Hematopoietic multipotent progenitor cell treated with erythropoietin and hydrocortisone succinate and interleukin-3 and kit ligand, for 17 days (in vitro differentiated cells): ENCODE measurements around the gene RXRA.
A peak's percentile ranks its signal among the peaks of the same experiment; 100 is the strongest.

Source experiments
- DNase-seq: peaks from one replicate; pipeline ENCODE4 v3.0.0-alpha.2; 2015; ENCODE audit warnings: low spot score

The RXRA gene

DNA sequence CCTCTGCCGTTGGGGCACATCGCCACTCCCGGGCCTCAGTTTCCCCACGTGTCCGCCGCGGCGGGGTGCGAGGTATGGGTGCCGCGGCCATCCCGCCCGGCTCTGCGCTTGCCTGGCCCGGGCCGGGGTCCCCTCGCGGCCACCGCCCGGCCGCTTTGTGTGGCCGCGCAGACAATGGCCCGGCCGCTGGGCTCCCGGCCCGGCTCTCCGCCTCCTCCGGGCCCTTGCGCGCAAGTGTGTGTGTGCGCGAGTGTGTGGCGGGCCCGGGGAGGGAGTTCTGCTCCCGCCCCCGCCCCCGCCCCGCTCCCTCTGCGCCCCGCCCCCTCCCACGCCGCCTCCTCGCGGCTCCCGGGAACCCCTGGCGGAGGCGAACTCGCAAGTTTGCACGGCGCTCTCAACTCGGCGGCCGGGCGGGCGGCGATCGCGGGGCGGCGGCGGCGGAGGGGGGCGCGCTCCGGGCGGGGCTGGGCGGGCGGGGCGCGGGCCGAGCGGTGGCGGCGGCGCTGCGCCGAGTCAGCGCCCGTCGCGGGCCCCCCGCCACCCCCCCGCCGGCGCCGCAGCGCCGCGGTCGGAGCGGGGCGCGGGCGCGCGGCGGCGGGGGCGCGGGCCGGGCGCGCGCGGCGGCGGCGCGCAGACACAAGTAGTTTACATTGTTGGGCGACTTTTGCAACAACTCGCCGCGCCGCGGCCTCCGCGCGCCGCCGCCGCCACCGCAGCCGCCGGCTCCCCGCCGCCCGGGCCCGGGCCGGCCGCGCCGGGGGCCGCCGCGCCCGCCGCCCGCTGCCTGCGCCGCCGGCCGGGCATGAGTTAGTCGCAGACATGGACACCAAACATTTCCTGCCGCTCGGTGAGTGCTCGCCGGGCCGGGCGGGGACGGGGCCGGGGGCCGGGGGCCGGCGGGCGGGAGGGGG, at the start of gene RXRA:
Gene RXRA (plus strand): TSS at position 643 of the 911 bp plus-strand sequence. CDS start 177 bp downstream, at position 820.
- DNase-seq, result peak; percentile 83

DNA sequence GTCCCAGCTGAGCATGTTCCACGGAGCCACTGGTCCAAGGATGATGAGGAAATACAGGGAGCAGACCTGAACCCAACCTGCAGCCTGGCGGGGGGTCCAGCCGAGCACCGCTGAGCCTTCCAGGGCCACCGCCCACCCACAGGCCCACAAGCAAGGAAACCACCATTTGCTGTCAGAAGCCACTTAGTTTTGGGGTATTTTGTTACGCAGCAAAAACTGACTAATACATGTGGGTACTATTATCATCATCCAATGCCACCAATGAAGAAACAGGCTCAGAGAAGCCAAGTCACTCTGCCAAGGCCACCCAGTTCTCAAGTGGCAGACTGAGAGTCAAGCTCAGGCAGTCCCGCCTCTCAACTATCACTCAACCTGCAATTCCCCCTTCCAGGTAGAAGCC, 48.0 kb upstream of the RXRA start:
- no peak for DNase-seq

DNA sequence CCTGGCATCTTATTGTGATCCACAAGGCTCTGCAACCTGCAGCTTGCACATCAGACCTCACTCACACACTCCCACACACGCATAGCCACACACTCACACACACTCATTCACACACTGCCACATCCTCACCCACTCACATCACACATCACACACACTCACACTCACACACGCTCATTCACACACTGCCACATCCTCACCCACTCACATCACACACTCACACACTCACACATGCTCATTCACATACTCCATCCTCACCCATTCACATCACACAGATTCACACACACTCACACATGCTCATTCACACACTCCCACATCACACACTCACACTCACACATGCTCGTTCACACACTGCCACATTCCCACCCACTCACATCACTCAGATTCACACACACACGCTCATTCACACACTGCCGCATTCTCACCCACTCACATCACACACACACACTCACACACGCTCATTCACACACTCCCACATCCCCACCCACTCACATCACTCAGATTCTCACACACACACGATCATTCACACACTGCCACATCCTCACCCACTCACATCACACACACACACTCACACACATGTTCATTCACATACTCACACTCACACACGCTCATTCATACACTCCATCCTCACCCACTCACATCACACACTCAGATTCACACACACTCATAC, 47.1 kb upstream of the RXRA start:
- DNase-seq, result no peak

DNA sequence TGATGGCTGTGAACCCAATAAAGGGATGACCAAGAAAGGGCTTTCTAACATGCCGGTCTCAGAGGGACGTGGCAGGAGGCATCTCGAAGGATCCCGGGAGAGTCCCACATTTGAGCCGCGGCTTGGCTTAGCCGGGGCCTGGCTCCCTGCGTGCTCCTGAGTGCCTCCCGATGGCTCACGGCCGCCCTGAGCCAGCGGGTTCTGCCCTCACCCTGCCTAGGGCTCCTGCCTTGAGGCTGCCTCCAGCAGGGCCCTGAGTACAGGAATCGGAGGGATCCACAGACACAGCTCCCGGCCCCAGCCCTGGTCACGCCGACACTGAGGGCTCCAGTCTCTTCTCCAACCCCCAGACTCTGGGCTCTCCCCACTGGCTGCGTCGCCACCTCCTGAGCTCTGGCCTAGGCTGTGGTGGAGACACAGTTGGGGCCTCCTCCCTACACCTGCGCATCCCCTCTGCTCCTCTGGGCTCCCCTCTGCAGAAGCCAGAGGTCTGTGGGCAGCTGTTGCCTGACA, 44.1 kb upstream of the RXRA start:
- DNase-seq, result no peak

DNA sequence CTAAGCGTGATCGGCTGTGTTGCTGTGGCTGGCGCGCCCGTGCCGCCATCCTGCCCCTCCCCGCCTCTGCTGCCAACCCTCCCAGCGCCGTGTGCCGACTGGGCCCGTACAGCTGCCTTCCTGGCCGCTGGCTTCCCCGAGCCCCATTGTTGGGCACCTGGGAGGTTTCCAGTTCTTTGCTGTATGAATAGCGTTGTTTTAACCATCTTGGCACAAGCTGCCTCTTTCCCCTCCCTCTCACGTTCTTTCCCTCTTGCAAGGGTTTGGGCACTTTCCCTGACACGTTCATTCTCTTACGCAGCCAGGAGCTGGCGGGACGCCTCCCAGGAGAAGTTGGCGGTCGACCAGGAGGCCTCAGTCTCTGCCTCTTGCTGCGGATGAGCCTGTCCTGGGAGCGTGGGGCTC, 43.1 kb upstream of the RXRA start:
- no peak for DNase-seq

DNA sequence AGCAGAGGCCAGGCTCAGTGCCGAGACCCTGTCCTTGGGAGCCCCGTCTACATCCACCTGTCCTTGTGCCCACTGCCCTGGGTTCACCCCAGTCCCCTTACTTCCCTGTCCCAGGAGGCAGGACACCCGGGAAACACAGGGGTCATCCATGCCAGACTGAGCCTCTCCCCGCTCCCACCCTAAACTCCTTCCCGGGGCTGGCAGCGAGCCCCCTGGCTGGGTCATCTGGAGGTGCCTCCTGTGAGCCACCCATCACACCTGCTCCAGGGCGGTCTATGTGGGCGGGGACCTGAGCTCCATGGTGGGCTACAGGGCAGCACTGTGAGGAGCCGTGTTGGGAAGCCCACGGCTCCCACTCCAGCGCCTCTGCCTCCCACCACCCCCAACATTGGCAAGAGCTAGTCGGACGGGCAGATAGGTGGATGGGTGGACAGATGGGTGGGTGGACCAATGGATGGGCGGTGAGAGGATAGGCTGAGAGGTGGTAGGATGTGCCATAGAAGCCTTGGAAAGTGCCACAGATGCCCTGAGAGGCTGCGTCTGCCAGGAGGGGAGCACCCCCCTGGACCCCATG, 42.5 kb upstream of the RXRA start:
- DNase-seq, result no peak

DNA sequence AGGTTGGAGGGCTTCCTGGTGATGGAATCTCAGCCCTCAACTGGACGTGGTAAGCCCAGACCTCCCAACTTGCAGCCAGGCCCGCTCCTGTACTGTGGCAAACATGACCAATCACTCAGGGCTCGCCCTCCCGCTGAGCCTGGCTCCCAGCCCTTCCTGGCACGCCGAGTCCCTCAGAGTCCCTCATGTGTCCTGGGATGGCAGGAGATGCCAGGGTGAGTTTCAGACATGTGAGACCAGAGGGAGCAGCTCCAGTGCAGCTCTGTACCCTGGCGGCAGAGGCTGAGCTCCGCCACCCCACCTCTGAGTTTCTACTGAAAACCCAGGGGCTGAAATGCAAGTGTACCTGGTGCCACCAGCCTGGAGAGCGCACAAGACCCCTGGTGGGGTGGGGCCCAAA, 42.0 kb upstream of the RXRA start:
- DNase-seq, result no peak

DNA sequence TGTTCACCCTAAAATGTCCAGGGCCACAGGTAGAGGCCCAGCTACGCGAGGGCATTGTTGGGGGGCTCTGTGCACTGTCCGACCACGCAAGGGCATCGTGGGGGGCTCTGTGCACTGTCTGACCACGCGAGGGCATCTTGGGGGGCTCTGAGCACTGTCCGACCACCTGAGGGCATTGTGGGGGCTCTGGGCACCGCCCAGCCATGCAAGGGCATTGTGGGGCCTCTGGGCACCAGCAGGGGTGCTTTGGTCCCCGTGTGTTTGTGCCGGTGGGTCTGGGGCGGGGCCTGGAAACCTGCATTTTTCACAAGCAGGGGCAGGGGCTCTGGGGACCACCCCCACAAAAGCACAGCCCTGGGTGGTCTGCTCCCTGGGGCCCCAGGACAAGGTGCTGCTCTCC, 41.5 kb upstream of the RXRA start:
- DNase-seq, result no peak

DNA sequence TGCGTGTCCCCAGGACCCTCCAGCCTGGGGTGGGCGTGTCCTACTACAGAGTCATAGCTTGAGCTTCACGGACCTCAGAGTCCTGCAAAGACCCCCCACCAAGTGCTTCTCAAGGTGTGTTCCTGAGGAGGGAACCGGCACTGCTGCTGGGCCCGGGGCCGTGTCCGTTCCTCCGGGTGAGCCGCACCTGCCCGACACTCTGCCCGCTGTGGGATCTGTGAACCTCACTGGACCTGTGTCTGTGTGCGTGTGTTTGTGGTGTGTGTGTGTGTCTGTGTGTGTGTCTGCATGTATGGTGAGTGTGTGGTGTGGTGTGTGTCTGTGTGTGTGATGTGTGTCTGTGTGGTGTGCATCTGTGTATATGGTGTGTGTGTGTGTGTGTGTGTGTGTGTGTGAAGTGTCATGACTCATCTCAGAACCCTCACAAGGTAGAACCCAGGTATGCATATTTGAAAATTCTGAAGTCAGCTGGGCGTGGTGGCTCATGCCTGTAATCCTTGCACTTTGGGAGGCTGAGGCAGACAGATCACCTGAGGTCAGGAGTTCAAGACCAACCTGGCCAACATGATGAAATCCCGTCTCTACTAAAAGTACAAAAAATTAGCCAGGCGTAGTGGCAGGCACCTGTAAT, 40.9 kb upstream of the RXRA start:
- no peak for DNase-seq

DNA sequence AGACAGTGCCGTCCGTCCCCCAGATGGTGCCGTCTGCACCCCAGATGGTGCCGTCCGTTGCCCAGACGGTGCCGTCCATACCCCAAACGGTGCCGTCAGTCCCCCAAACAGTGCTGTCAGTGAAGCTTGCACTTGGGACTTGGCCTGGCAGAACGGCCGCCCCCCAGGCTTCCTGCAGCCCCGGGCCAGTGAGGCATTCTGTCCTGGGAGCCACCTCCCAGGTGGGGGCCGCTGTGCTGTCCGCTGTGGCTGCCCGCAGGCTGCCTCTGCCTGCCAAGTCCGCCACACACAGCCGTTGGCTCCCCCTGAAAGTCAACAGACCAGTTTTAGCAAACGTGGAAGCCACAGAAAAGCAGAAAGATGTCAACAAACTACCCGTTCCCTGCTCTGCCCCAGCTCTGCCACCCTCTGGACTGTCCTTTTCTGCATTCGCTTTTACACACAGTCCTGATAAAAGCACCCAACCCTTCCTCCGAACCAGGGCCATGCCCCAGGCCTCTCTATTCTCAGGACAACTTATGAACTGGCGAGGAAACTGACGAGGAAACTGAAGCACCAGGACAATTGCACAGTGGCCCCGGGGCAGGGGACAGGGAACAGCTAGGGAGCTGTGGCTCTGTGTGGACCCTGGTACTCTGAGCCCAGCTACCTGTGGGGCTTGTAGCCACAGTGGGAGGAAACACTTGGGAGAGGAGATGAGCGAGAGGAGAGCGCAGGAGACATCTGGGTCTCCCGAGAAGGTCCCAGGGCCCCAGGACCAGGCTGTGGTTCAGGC, 39.6 kb upstream of the RXRA start:
- DNase-seq, result peak; percentile 9

DNA sequence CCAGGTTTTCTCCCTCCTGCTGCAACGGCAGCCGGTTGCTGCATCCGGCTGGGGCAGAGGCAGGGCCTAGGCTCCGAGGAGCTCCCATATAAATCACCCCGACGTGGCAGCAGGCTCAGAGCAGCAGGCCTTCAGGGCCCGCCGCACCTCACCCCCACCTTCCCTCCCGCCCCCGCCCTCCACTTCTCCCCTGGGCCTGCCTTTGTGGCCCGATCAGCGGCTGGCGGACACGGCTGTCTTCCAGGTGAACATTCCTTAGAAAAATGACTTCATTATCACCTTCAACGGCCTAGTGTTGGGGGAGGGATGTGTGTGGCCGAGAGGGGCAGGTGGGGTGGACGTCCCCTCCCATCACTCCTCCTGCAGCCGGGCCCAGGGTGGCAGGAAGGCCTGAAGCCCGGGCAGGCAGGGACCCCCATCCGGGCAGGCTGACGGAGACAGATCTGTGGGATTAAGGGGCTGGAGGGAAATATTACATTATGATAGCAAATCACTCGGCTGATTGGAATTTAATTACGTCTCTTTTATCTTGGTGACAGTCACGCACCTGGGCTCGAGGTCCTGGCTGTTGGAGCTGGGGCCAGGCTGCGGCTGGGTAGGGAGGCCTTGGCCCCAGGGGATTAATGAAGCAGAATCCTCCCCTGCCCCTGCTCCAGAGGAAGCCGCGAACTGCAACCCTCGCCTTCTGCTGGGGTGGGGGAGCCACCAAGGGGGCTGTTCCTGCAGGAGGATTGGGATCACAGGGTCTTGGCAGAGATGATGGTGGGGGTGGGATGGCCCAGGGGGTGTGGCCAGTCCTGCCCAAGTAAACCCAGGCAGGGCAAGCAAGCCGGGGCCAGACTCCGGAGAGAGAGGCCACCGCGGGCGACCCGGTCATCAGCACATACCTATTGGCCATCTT, 38.4 kb upstream of the RXRA start:
- no peak for DNase-seq

DNA sequence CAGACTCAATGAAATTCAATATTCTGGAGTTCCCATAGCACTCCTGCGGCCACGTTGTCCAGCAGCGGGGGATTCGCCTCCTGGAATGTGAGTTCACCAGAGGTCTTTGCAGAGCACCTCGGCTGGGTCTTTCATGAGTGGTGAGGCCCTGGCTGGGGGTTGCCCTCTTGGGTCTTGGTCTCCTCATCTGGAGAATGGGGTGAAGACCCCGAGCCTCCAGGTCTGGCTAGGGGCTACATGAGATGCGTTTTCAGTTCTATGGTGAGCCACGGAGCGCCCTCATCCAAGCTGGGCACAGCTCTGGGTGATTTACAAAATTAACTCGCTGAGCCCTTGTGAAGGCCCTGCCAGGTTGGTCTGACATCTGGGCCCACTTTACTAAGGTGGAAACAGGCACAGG, 37.5 kb upstream of the RXRA start:
- no peak for DNase-seq

DNA sequence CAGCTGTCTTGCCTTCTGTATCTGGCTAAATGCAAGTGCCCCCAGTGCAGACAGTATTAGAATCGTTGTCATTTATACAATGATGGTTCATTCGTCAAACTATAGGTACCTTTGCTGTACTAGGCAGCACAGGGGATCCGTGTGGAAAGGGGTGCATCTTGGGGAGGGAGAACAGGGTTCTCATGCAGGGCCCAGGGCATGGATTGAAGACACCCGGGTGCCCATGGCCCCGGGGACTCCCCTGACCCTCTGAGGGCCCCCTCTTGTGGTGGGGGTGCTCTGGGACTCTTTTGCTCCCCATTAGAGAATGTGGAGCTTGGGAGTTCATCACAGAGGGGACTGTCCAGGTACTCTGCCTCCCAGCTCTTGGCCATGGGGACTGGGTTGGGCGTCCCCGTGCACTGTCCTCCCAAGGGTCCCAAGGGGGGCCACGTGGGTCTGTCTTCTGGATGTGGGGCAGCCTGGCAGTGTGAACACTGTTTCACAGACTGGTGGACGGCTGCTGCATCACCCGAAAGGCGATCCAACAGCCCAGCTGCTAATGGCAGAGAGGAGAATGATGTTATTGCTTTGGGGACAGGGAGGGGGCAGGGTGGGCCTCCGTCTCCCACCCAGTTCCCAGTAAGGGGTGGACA, 36.9 kb upstream of the RXRA start:
- DNase-seq, result no peak

DNA sequence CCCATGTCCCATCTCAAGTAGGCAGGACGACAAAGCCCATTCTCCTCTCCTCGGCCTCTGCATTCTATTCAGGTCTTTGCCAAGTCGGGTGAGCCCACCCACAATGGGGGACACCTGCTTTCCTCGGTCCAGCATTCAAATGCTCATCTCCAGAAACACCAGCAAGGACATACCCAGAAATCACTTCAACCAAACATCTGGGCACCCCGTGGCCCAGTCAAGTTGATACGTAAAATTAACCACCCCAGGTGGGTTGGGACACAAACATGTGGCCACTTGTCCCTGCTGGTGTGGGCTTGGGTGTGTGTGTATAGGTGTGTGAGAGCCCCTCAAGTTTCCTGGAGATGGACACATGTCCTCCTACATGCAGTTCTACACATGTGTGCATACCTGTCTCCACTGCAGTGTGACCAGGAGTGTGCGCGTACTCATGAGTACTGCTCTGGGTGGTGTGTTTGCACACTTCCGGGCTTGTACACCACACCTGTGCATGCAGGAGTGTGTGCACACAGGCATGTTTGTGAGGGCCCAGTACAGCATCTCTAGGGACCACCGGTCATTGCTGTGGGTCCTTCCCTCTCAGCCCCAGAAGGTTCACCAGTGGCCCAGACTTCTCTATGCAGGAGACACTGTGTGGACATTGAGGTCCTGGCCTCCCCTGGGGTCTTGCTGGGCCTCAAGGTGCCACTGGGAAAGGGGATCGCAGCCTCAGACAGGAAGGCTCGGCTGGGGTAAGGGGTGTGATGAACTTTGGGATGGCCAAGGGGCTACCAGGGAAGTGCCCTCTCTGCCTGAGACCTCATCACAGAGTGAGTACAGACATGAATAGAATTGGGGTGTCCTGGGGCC, 35.4 kb upstream of the RXRA start:
- no peak for DNase-seq

DNA sequence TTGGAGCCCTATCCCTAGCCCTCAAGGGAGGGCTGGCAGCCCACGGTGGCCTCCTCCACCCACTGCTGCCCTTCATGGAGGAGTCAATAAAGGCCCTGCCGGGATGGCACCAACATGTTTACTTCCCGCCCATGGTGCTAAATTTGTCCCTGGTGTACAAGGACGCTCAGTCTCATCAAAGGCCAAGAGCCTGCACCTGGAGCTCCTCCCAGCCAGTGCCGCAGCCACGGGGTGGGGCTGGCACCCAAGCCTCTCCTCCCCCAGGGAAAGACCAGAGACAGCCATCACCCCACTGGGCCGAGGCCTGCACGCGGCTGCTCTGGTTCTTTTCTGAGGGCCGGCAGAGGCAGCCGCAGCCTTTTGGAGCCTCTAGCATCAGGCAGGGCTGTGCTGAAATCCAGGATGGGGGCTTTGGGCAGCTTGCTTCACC, 34.8 kb upstream of the RXRA start:
- DNase-seq, result no peak

DNA sequence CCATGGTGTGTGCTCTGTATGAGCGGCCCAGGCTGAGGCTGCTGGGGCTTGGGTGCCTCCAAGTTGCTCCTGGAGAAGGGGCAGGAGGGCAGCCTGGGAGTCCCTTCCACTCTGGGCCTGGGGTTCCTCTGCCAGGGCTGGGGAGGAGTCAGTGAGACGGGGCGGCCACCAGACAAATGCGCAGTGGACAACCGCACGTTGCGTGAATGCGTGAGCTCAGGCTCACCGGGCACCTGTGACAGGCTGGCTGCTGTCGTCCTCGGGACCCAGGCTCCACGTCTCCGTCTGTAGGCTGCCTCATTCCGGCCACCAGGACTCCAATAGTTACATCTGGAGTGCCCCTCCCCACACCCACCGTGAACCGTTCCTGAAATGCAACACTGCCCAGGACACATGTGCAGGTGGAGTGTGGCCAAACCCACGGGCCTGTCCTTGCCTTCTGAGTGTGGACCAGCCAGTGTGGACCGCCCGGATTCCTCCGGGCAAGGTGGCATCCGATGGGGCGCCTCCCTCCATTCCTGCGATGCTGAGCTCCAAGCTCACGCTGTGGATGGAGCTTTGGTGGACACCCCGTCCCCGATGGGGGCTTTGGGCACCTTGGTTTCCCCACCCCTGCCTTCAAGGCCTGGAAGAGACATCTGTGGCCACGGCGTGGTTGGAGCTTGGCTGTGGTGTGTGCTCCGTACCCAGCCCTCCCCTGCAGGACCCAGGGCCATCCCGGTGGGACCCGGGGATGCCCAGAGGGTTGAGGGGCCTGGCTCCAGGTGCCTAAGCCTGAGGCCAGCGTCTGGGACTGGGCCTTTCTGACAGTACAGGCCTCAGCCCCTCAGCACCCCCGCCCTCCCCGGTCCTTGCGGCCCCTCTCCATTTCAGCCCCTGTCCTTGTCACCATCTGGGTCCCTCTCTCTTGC, 34.0 kb upstream of the RXRA start:
- no peak for DNase-seq

DNA sequence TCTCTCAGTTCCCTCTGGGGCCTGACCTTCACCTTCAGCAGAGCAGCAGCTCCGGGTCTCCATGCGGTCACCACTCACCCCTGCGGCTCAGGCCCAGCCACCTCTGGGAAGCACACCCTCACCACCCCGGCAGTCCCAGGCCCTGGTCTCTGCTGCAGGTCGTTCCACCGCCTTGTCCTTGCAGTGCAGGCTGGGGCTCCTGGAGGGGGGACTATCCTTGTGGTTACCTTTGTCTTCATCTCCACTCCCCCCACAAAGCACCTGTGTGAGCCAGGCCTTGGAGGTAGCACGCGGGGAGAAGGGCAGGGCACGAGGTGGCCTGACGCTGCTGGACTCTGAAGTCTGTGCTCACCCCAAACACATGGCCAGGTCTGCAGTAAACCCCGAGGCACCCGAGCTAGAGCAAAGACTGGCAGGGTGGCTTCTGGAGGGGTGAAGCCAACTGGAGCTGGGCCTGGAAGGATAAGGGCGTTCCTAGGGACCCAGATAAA, 33.2 kb upstream of the RXRA start:
- no peak for DNase-seq

DNA sequence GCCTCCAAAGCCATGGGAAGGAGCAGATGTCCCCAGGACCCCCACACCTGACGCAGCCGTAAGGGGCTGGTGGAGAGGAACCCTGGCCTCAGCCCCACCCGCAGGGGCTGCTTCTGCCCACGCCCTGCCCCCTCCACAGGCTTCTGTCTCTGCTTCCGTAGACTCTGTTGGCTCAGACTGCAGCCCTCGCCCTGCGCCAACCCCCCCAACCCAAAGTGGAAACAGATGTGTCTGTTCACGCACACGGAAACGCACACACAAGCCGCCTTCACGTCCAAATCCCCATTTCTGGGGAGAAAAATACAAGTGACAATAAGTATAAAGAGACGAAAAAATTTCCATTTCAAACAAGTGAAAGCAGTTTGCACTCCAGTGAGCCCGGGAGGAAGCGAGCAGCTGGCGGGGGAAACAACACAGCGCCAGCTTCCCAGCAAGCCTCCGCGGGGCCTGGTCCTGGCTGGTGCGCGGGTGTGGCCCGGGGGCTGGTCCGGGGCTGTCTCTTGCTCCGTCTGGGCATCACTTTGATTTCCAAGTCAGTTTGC, 32.6 kb upstream of the RXRA start:
- DNase-seq, result no peak
